ENCODE results near the gene MAP3K13.
"Not testable (repeated sequence)": the region's sequence is repeated elsewhere in the genome, so short reads cannot be mapped to it uniquely, and the experiment has no call there.

The MAP3K13 gene

GRCh38 chr3:185411133-185411532 lies 48.2 kb downstream of the MAP3K13 start:
- Histone ChIP-seq H3K79me2 (ENCODE audit: insufficient read depth, low read depth) (no peaks in the 10 kb centered on the region), H3K4me3 (IDR thresholded peaks at IDR 0.05; ENCODE audit: insufficient read depth, low read depth, low read length) (no peak overlapping the region)
- no peak for TF ChIP-seq CTCF (conservative IDR thresholded peaks at IDR 0.05; ENCODE audit: low read depth, low read length)

GRCh38 chr3:185416513-185416912 lies 53.6 kb downstream of the MAP3K13 start:
- TF ChIP-seq CTCF (conservative IDR thresholded peaks at IDR 0.05; ENCODE audit: low read depth, low read length): no peak
- Histone ChIP-seq H2AFZ (ENCODE audit: low read depth) (no peak overlapping the region), H3K36me3 (ENCODE audit: insufficient read depth) (no peaks in the 10 kb centered on the region), H3K4me2 (no peak overlapping the region), H4K20me1 (ENCODE audit: insufficient read depth) (no peaks in the 10 kb centered on the region), H3K27me3 (ENCODE audit: insufficient read depth, low read depth) (no peaks in the 10 kb centered on the region), H3K27ac (no peak overlapping the region), H3K79me2 (ENCODE audit: insufficient read depth, low read depth) (no peaks in the 10 kb centered on the region), H3K4me1 (ENCODE audit: low read depth, poor library complexity, severe bottlenecking) (peaks cover 16% of the 10 kb centered on the region), H3K4me3 (IDR thresholded peaks at IDR 0.05; ENCODE audit: insufficient read depth, low read depth, low read length) (no peak overlapping the region), H3K9ac (no peak overlapping the region)

More at GRCh38 chr3:185411133-185411532, 48.2 kb downstream of the MAP3K13 start:
- H3K4me2 ChIP-seq: no peak overlapping the region
- H3K4me1 ChIP-seq (ENCODE audit: low read depth, poor library complexity, severe bottlenecking): peaks cover 23% of the 10 kb centered on the region
- no peak overlapping the region for H3K9ac ChIP-seq
- no peak overlapping the region for H3K27ac ChIP-seq
- no peaks in the 10 kb centered on the region for H3K27me3 ChIP-seq (ENCODE audit: insufficient read depth, low read depth)
- H4K20me1 ChIP-seq (ENCODE audit: insufficient read depth): no peaks in the 10 kb centered on the region
- H2AFZ ChIP-seq (ENCODE audit: low read depth): no peak overlapping the region
- H3K36me3 ChIP-seq (ENCODE audit: insufficient read depth): no peaks in the 10 kb centered on the region

GRCh38 chr3:185418561-185418977 lies 55.6 kb downstream of the MAP3K13 start:
- not testable (repeated sequence) for H4K20me1 ChIP-seq (ENCODE audit: insufficient read depth); H3K4me3 ChIP-seq (IDR thresholded peaks at IDR 0.05; ENCODE audit: insufficient read depth, low read depth, low read length); H3K36me3 ChIP-seq (ENCODE audit: insufficient read depth); H3K79me2 ChIP-seq (ENCODE audit: insufficient read depth, low read depth); H3K27ac ChIP-seq; H3K4me2 ChIP-seq; H2AFZ ChIP-seq (ENCODE audit: low read depth); H3K9ac ChIP-seq; H3K27me3 ChIP-seq (ENCODE audit: insufficient read depth, low read depth)
- H3K4me1 ChIP-seq (ENCODE audit: low read depth, poor library complexity, severe bottlenecking): peaks cover 21% of the 10 kb centered on the region

- H3K4me1 ChIP-seq (ENCODE audit: low read depth, poor library complexity, severe bottlenecking): peaks cover 24% of the 10 kb centered on the region
- H3K27ac ChIP-seq: no peak overlapping the region
- H3K36me3 ChIP-seq (ENCODE audit: insufficient read depth): no peaks in the 10 kb centered on the region
- no peak for TF ChIP-seq CTCF (conservative IDR thresholded peaks at IDR 0.05; ENCODE audit: low read depth, low read length)
- no peak overlapping the region for H3K9ac ChIP-seq
- no peak overlapping the region for H3K4me3 ChIP-seq (IDR thresholded peaks at IDR 0.05; ENCODE audit: insufficient read depth, low read depth, low read length)
- no peaks in the 10 kb centered on the region for H3K27me3 ChIP-seq (ENCODE audit: insufficient read depth, low read depth)
- H2AFZ ChIP-seq (ENCODE audit: low read depth): no peak overlapping the region
- H3K79me2 ChIP-seq (ENCODE audit: insufficient read depth, low read depth): no peaks in the 10 kb centered on the region
- H4K20me1 ChIP-seq (ENCODE audit: insufficient read depth): no peaks in the 10 kb centered on the region
- H3K4me2 ChIP-seq: no peak overlapping the region
Observed at GRCh38 chr3:185420762-185421161, 57.8 kb downstream of the MAP3K13 start.

- H3K9ac ChIP-seq: no peak overlapping the region
- no peak for TF ChIP-seq CTCF (conservative IDR thresholded peaks at IDR 0.05; ENCODE audit: low read depth, low read length)
- no peak overlapping the region for H3K4me2 ChIP-seq
- no peaks in the 10 kb centered on the region for H3K36me3 ChIP-seq (ENCODE audit: insufficient read depth)
- H3K27ac ChIP-seq: no peak overlapping the region
- no peak overlapping the region for H3K4me3 ChIP-seq (IDR thresholded peaks at IDR 0.05; ENCODE audit: insufficient read depth, low read depth, low read length)
- peaks cover 24% of the 10 kb centered on the region for H3K4me1 ChIP-seq (ENCODE audit: low read depth, poor library complexity, severe bottlenecking)
- no peaks in the 10 kb centered on the region for H3K27me3 ChIP-seq (ENCODE audit: insufficient read depth, low read depth)
- no peak overlapping the region for H2AFZ ChIP-seq (ENCODE audit: low read depth)
- H4K20me1 ChIP-seq (ENCODE audit: insufficient read depth): no peaks in the 10 kb centered on the region
- no peaks in the 10 kb centered on the region for H3K79me2 ChIP-seq (ENCODE audit: insufficient read depth, low read depth)
Observed at GRCh38 chr3:185421577-185422232, 58.8 kb downstream of the MAP3K13 start.
